AG04450 (cell line): ENCODE results near the gene SEMA5B. TPM values are rescaled to one million over a fixed set of nuclear protein-coding genes. Genes with fewer than 3 reads are reported as not detected.

Source experiments
- CTCF ChIA-PET: fragments of 300-600, 350-600 bp; formaldehyde crosslinking; extraction: SDS; loops from one replicate; lab custom pipeline; 2022; ENCODE audit warnings: antibody characterized with exemption, inconsistent platforms; lab: Charles Lee
- POLR2A ChIA-PET: fragments of 350-600 bp; formaldehyde crosslinking; extraction: SDS; loops from one replicate; lab custom pipeline; 2021; ENCODE audit warnings: antibody characterized with exemption, inconsistent platforms; lab: Yijun Ruan, JAX
- DNase-seq: peaks from one replicate; pipeline ENCODE4 v3.0.0-alpha.2; 2011; ENCODE audit warnings: low read depth, low spot score
- H3K27ac ChIP-seq: one replicate; pipeline ENCODE4 v1.5.1; 2012; ENCODE audit warnings: low read depth, low read length, control low read depth
- H3K27me3 ChIP-seq: one replicate; pipeline ENCODE4 v1.6.0; 2012; ENCODE audit warnings: low read length; ENCODE audit not compliant: control insufficient read depth, insufficient read depth
- H3K4me3 ChIP-seq: 2 replicates; pipeline ENCODE4 v1.5.1; 2011; ENCODE audit warnings: mild to moderate bottlenecking, low read depth, low read length, control low read depth
- H3K9me3 ChIP-seq: 2 replicates; pipeline ENCODE4 v1.5.1; 2012; ENCODE audit warnings: low read length; ENCODE audit not compliant: control insufficient read depth, insufficient read depth
- polyA plus RNA-seq: library from polyadenylated mRNA; depleted of rRNA; stranded (reverse); fragments of >200 nt; gene quantifications from 2 replicates; pipeline ENCODE4 v1.2.3, GENCODE V29; 2011
- TF ChIP-seq, protein P1 (sequence below): IDR thresholded peaks from 2 replicates; pipeline ENCODE4 v1.5.1; 2011; ENCODE audit warnings: low read depth, low read length, control low read depth, inconsistent platforms

SEMA5B gene
- polyA plus RNA-seq, 1 experiment = not detected

GRCh38 chr3:122916084-122916483, 111.5 kb downstream of the SEMA5B start:
- peaks cover 66% of the 10 kb centered on the region for H3K27me3 ChIP-seq
- ChIA-PET CTCF (no interaction called here), POLR2A (no interaction called here)
- TF ChIP-seq, protein P1, sequence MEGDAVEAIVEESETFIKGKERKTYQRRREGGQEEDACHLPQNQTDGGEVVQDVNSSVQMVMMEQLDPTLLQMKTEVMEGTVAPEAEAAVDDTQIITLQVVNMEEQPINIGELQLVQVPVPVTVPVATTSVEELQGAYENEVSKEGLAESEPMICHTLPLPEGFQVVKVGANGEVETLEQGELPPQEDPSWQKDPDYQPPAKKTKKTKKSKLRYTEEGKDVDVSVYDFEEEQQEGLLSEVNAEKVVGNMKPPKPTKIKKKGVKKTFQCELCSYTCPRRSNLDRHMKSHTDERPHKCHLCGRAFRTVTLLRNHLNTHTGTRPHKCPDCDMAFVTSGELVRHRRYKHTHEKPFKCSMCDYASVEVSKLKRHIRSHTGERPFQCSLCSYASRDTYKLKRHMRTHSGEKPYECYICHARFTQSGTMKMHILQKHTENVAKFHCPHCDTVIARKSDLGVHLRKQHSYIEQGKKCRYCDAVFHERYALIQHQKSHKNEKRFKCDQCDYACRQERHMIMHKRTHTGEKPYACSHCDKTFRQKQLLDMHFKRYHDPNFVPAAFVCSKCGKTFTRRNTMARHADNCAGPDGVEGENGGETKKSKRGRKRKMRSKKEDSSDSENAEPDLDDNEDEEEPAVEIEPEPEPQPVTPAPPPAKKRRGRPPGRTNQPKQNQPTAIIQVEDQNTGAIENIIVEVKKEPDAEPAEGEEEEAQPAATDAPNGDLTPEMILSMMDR = no peak
- H3K4me3 ChIP-seq = no peak overlapping the region
- H3K27ac ChIP-seq = no peak overlapping the region
- H3K9me3 ChIP-seq = no peaks in the 10 kb centered on the region; the same call in 1 of the 2 replicates
- no peak for DNase-seq

GRCh38 chr3:122915300-122916055, 112.1 kb downstream of the SEMA5B start:
- DNase-seq = no peak
- ChIA-PET CTCF (no interaction called here), POLR2A (no interaction called here)

GRCh38 chr3:122913539-122914100, 113.9 kb downstream of the SEMA5B start:
- Histone ChIP-seq H3K27ac (no peak overlapping the region), H3K4me3 (no peak overlapping the region), H3K9me3 (no peaks in the 10 kb centered on the region; the same call in 1 of the 2 replicates), H3K27me3 (peaks cover 55% of the 10 kb centered on the region)
- DNase-seq = no peak
- ChIA-PET POLR2A (no interaction called here), CTCF (no interaction called here)
- TF ChIP-seq, protein P1 = no peak

More at GRCh38 chr3:122915300-122916055, 112.1 kb downstream of the SEMA5B start:
- TF ChIP-seq, protein P1 = no peak
- Histone ChIP-seq H3K27ac (no peak overlapping the region), H3K4me3 (no peak overlapping the region), H3K9me3 (no peaks in the 10 kb centered on the region; the same call in 1 of the 2 replicates), H3K27me3 (peaks cover 60% of the 10 kb centered on the region)

- Histone ChIP-seq H3K27ac (no peak overlapping the region), H3K9me3 (no peaks in the 10 kb centered on the region; the same call in 1 of the 2 replicates), H3K4me3 (no peak overlapping the region), H3K27me3 (peaks cover 52% of the 10 kb centered on the region)
- ChIA-PET POLR2A (no interaction called here), CTCF (no interaction called here)
- TF ChIP-seq, protein P1 = no peak
- no peak for DNase-seq
These were observed 114.6 kb downstream of the SEMA5B start for GRCh38 chr3:122912772-122913538.

GRCh38 chr3:122911901-122912300, 115.7 kb downstream of the SEMA5B start:
- no peak for DNase-seq
- Histone ChIP-seq H3K27me3 (peaks cover 50% of the 10 kb centered on the region), H3K27ac (no peak overlapping the region), H3K9me3 (no peaks in the 10 kb centered on the region; the same call in 1 of the 2 replicates), H3K4me3 (no peak overlapping the region)
- TF ChIP-seq, protein P1 = no peak
- ChIA-PET CTCF (no interaction called here), POLR2A (no interaction called here)
